GM21825 (cell line): ENCODE measurements around the gene PHACTR1.

Experiments used
- ATAC-seq: cut with Tn5 transposase; IDR thresholded peaks from one replicate; pipeline ENCODE4 v1.9.1; 2021; ENCODE audit warnings: mild to moderate bottlenecking, moderate library complexity; ENCODE audit not compliant: unreplicated experiment

PHACTR1 gene

GRCh38 chr6:13248584-13248985 is 532.0 kb downstream of the PHACTR1 start:
- ATAC-seq = no peak

GRCh38 chr6:13248994-13249393 is 532.4 kb downstream of the PHACTR1 start:
- ATAC-seq = no peak

- ATAC-seq = no peak
Observed at GRCh38 chr6:13249817-13250216, 533.2 kb downstream of the PHACTR1 start.

GRCh38 chr6:13250703-13251102 is 534.1 kb downstream of the PHACTR1 start:
- no peak for ATAC-seq

- ATAC-seq = no peak
Observed at GRCh38 chr6:13251242-13251641, 534.7 kb downstream of the PHACTR1 start.

- no peak for ATAC-seq
Observed at GRCh38 chr6:13252790-13253189, 536.2 kb downstream of the PHACTR1 start.

- no peak for ATAC-seq
Observed at GRCh38 chr6:13253272-13253671, 536.7 kb downstream of the PHACTR1 start.

GRCh38 chr6:13256266-13257001 is 539.9 kb downstream of the PHACTR1 start:
- ATAC-seq = no peak

- peak; percentile 34 for ATAC-seq
Observed at GRCh38 chr6:13259393-13259792, 542.8 kb downstream of the PHACTR1 start.

- ATAC-seq = no peak
Observed at GRCh38 chr6:13260101-13260598, 543.6 kb downstream of the PHACTR1 start.

GRCh38 chr6:13260831-13261230 is 544.3 kb downstream of the PHACTR1 start:
- no peak for ATAC-seq

GRCh38 chr6:13261464-13261994 is 545.0 kb downstream of the PHACTR1 start:
- ATAC-seq = peak; percentile 56

- ATAC-seq = no peak
Observed at GRCh38 chr6:13262302-13263230, 546.0 kb downstream of the PHACTR1 start.

GRCh38 chr6:13263669-13264068 is 547.1 kb downstream of the PHACTR1 start:
- ATAC-seq = no peak

GRCh38 chr6:13267142-13267651 is 550.6 kb downstream of the PHACTR1 start:
- no peak for ATAC-seq

GRCh38 chr6:13268913-13269518 is 552.4 kb downstream of the PHACTR1 start:
- no peak for ATAC-seq

- peak; percentile 58 for ATAC-seq
Observed at GRCh38 chr6:13272131-13273046, 555.8 kb downstream of the PHACTR1 start.

- no peak for ATAC-seq
Observed at GRCh38 chr6:13273202-13273930, 556.8 kb downstream of the PHACTR1 start.
